KMS-11 (cell line): ENCODE measurements around the gene USP31.
A peak's percentile ranks its signal among the peaks of the same experiment; 100 is the strongest.

Source experiments
- H2AFZ ChIP-seq: fragments of 200-600 bp; sonication (generic); 2 replicates; pipeline ENCODE4 v1.6.1; 2016; ENCODE audit warnings: antibody characterized with exemption, mixed run types, low read depth
- H3K27ac ChIP-seq: fragments of 200-600 bp; sonication (generic); 2 replicates; pipeline ENCODE4 v1.6.1; 2016; ENCODE audit warnings: mild to moderate bottlenecking, mixed run types
- H3K27me3 ChIP-seq: fragments of 200-600 bp; sonication (generic); 2 replicates; pipeline ENCODE4 v1.6.1; 2017; ENCODE audit warnings: mild to moderate bottlenecking, low read depth, mixed run types, moderate library complexity; ENCODE audit not compliant: insufficient read depth
- H3K36me3 ChIP-seq: fragments of 200-600 bp; sonication (generic); 2 replicates; pipeline ENCODE4 v1.6.1; 2017; ENCODE audit warnings: mild to moderate bottlenecking, mixed run types; ENCODE audit not compliant: insufficient read depth
- H3K4me1 ChIP-seq: fragments of 200-600 bp; sonication (generic); 2 replicates; pipeline ENCODE4 v1.6.1; 2016; ENCODE audit warnings: mild to moderate bottlenecking, low read depth, mixed run types; ENCODE audit not compliant: poor library complexity, severe bottlenecking
- H3K4me2 ChIP-seq: fragments of 200-600 bp; sonication (generic); 2 replicates; pipeline ENCODE4 v1.7.0; 2016; ENCODE audit warnings: mild to moderate bottlenecking, mixed run types
- H3K4me3 ChIP-seq: fragments of 200-600 bp; sonication (generic); IDR thresholded peaks from 2 replicates; pipeline ENCODE4 v1.6.1; 2017; ENCODE audit warnings: low read depth, low read length, mixed read lengths; ENCODE audit not compliant: insufficient read depth
- H3K79me2 ChIP-seq: fragments of 200-600 bp; sonication (generic); 2 replicates; pipeline ENCODE4 v1.6.1; 2016; ENCODE audit warnings: low read depth, mixed run types; ENCODE audit not compliant: insufficient read depth
- H3K9ac ChIP-seq: fragments of 200-600 bp; sonication (generic); 2 replicates; pipeline ENCODE4 v1.6.1; 2016; ENCODE audit warnings: mild to moderate bottlenecking, mixed run types
- H4K20me1 ChIP-seq: fragments of 200-600 bp; sonication (generic); 2 replicates; pipeline ENCODE4 v1.6.1; 2016; ENCODE audit warnings: mild to moderate bottlenecking, mixed run types; ENCODE audit not compliant: insufficient read depth
- TF ChIP-seq, protein P1 (sequence below): fragments of 200-600 bp; sonication (generic); conservative IDR thresholded peaks from 2 replicates; pipeline ENCODE4 v1.6.1; 2017; ENCODE audit warnings: low read depth, mild to moderate bottlenecking, antibody characterized with exemption, low read length, moderate library complexity, mixed read lengths

USP31 gene

DNA sequence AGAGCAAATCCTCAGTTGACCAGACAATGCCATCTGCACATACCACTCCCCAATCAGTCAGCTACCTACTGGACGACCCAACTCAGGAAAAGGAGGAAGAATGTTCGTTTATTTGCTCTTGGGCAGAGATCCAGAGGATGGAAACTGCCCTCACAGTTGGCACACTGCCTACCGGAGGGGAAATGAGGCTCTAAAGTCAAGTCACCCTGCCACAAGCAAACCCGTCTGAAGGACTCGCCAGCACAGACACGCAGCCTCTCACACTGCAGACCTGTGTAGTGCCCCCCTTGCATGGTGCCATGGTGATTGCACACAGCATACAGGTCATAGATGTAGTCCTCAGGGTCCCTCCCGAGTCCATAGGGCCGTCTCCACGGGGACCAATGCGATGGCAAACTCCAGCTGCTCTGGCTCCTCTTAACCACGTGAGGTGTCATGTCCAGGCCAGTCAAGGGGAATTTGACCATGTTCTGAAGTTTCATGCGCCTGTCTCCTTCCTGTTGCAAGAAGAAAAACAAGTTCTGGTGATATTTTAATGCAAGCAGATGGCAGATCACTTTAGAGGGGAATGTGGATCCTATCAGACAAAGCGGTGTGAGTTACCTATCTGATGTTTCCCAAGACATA is 69.5 kb downstream of the USP31 start:
- H3K4me2 ChIP-seq = no peak overlapping the region
- TF ChIP-seq, protein P1, sequence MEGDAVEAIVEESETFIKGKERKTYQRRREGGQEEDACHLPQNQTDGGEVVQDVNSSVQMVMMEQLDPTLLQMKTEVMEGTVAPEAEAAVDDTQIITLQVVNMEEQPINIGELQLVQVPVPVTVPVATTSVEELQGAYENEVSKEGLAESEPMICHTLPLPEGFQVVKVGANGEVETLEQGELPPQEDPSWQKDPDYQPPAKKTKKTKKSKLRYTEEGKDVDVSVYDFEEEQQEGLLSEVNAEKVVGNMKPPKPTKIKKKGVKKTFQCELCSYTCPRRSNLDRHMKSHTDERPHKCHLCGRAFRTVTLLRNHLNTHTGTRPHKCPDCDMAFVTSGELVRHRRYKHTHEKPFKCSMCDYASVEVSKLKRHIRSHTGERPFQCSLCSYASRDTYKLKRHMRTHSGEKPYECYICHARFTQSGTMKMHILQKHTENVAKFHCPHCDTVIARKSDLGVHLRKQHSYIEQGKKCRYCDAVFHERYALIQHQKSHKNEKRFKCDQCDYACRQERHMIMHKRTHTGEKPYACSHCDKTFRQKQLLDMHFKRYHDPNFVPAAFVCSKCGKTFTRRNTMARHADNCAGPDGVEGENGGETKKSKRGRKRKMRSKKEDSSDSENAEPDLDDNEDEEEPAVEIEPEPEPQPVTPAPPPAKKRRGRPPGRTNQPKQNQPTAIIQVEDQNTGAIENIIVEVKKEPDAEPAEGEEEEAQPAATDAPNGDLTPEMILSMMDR = no peak

GRCh38 chr16:23074423-23074822 is 74.8 kb downstream of the USP31 start:
- Histone ChIP-seq H3K4me3 (no peak overlapping the region), H3K9ac (no peak overlapping the region), H4K20me1 (no peaks in the 10 kb centered on the region), H3K36me3 (no peaks in the 10 kb centered on the region; the same call in 1 of the 2 replicates), H3K27ac (no peak overlapping the region), H3K27me3 (no peaks in the 10 kb centered on the region), H3K4me2 (no peak overlapping the region), H2AFZ (no peak overlapping the region), H3K79me2 (no peaks in the 10 kb centered on the region), H3K4me1 (no peaks in the 10 kb centered on the region)
- TF ChIP-seq, protein P1 = no peak

More for the DNA sequence above, 69.5 kb downstream of the USP31 start:
- no peaks in the 10 kb centered on the region for H4K20me1 ChIP-seq
- no peaks in the 10 kb centered on the region for H3K4me1 ChIP-seq
- H3K27ac ChIP-seq = no peak overlapping the region
- no peak overlapping the region for H3K4me3 ChIP-seq
- H3K9ac ChIP-seq = no peak overlapping the region
- H3K27me3 ChIP-seq = no peaks in the 10 kb centered on the region
- H3K36me3 ChIP-seq = no peaks in the 10 kb centered on the region
- no peaks in the 10 kb centered on the region for H3K79me2 ChIP-seq
- H2AFZ ChIP-seq = no peak overlapping the region

GRCh38 chr16:23072769-23073549 is 76.3 kb downstream of the USP31 start:
- H4K20me1 ChIP-seq = no peaks in the 10 kb centered on the region
- H2AFZ ChIP-seq = no peak overlapping the region
- H3K27me3 ChIP-seq = no peaks in the 10 kb centered on the region
- H3K27ac ChIP-seq = no peak overlapping the region
- no peaks in the 10 kb centered on the region for H3K4me1 ChIP-seq
- H3K4me2 ChIP-seq = no peak overlapping the region
- TF ChIP-seq, protein P1 = peak; percentile 47
- H3K36me3 ChIP-seq = no peaks in the 10 kb centered on the region; the same call in 1 of the 2 replicates
- no peak overlapping the region for H3K4me3 ChIP-seq
- H3K9ac ChIP-seq = no peak overlapping the region
- no peaks in the 10 kb centered on the region for H3K79me2 ChIP-seq

GRCh38 chr16:23072084-23072599 is 77.1 kb downstream of the USP31 start:
- Histone ChIP-seq H3K9ac (no peak overlapping the region), H3K27me3 (no peaks in the 10 kb centered on the region), H3K4me2 (no peak overlapping the region), H3K4me3 (no peak overlapping the region), H3K4me1 (no peaks in the 10 kb centered on the region), H3K36me3 (peaks cover 3% of the 10 kb centered on the region; the same call in 1 of the 2 replicates), H4K20me1 (no peaks in the 10 kb centered on the region), H3K79me2 (no peaks in the 10 kb centered on the region), H3K27ac (no peak overlapping the region), H2AFZ (no peak overlapping the region)
- TF ChIP-seq, protein P1 = no peak
